HG03108 (cell line): Measurements from ENCODE around the gene SQSTM1.

Experiments
- ATAC-seq: cut with Tn5 transposase; IDR thresholded peaks from one replicate; pipeline ENCODE4 v1.9.1; 2021; ENCODE audit warnings: moderate library complexity; ENCODE audit not compliant: unreplicated experiment

Gene SQSTM1

DNA sequence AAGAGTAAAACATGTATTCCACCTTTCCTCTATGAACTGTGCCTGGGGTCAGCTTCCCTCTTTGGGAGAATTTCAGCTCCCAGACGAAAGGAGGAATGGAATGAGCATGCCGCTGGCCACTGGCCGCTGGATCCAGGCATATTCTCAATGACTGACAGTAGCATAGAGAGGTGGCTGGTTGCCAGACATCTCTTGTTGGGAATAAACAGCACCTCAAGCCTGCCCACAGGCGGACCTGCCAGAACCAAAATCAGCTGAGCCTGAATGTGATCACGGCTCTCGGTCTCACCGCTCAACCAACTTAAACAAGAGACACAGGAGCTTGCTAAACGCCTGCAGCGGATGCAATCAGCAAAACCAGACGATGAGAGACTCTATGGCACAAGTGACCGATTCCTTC is 66.4 kb downstream of the SQSTM1 start:
- ATAC-seq: no peak
